AG04450 (cell line): ENCODE data around the gene COG3. TPM values are rescaled to one million over a fixed set of nuclear protein-coding genes. Genes with fewer than 3 reads are reported as not detected.

ENCODE experiments used
- CTCF ChIA-PET: fragments of 300-600, 350-600 bp; formaldehyde crosslinking; extraction: SDS; loops from one replicate; lab custom pipeline; 2022; ENCODE audit warnings: antibody characterized with exemption, inconsistent platforms; lab: Charles Lee
- POLR2A ChIA-PET: fragments of 350-600 bp; formaldehyde crosslinking; extraction: SDS; loops from one replicate; lab custom pipeline; 2021; ENCODE audit warnings: antibody characterized with exemption, inconsistent platforms; lab: Yijun Ruan, JAX
- DNase-seq: peaks from one replicate; pipeline ENCODE4 v3.0.0-alpha.2; 2011; ENCODE audit warnings: low read depth, low spot score
- H3K27ac ChIP-seq: one replicate; pipeline ENCODE4 v1.5.1; 2012; ENCODE audit warnings: low read depth, low read length, control low read depth
- H3K27me3 ChIP-seq: one replicate; pipeline ENCODE4 v1.6.0; 2012; ENCODE audit warnings: low read length; ENCODE audit not compliant: control insufficient read depth, insufficient read depth
- H3K4me3 ChIP-seq: 2 replicates; pipeline ENCODE4 v1.5.1; 2011; ENCODE audit warnings: mild to moderate bottlenecking, low read depth, low read length, control low read depth
- H3K9me3 ChIP-seq: 2 replicates; pipeline ENCODE4 v1.5.1; 2012; ENCODE audit warnings: low read length; ENCODE audit not compliant: control insufficient read depth, insufficient read depth
- CTCF ChIP-seq: IDR thresholded peaks from 2 replicates; pipeline ENCODE4 v1.5.1; 2011; ENCODE audit warnings: low read depth, low read length, control low read depth, inconsistent platforms
- polyA plus RNA-seq: library from polyadenylated mRNA; depleted of rRNA; stranded (reverse); fragments of >200 nt; gene quantifications from 2 replicates; pipeline ENCODE4 v1.2.3, GENCODE V29; 2011

Gene COG3
- polyA plus RNA-seq, 1 experiment = 36.3 TPM

- DNase-seq = no peak
- ChIA-PET POLR2A (no interaction called here), CTCF (no interaction called here)
- H3K27ac ChIP-seq = no peak overlapping the region
- no peaks in the 10 kb centered on the region for H3K27me3 ChIP-seq
- TF ChIP-seq CTCF = no peak
- H3K4me3 ChIP-seq = no peak overlapping the region
- no peaks in the 10 kb centered on the region for H3K9me3 ChIP-seq
These were observed 30.0 kb upstream of the COG3 start for GRCh38 chr13:45434556-45435371.

GRCh38 chr13:45436332-45436731, 28.4 kb upstream of the COG3 start:
- no peak overlapping the region for H3K4me3 ChIP-seq
- ChIA-PET CTCF (no interaction called here), POLR2A (no interaction called here)
- no peaks in the 10 kb centered on the region for H3K9me3 ChIP-seq
- no peaks in the 10 kb centered on the region for H3K27me3 ChIP-seq
- no peak for TF ChIP-seq CTCF
- H3K27ac ChIP-seq = no peak overlapping the region
- no peak for DNase-seq

GRCh38 chr13:45436953-45437352, 27.8 kb upstream of the COG3 start:
- H3K27me3 ChIP-seq = no peaks in the 10 kb centered on the region
- H3K4me3 ChIP-seq = no peak overlapping the region
- no peak for DNase-seq
- no peaks in the 10 kb centered on the region for H3K9me3 ChIP-seq
- ChIA-PET POLR2A (no interaction called here), CTCF (no interaction called here)
- TF ChIP-seq CTCF = no peak
- no peak overlapping the region for H3K27ac ChIP-seq

GRCh38 chr13:45437947-45438346, 26.8 kb upstream of the COG3 start:
- ChIA-PET CTCF (interaction anchor here (1.2 kb wide), 1 partner anchor 20 kb away, joined by 3 read pairs; the partner anchor contains the start of gene SLC25A30), POLR2A (no interaction called here)
- Histone ChIP-seq H3K27ac (no peak overlapping the region), H3K9me3 (no peaks in the 10 kb centered on the region), H3K4me3 (no peak overlapping the region), H3K27me3 (no peaks in the 10 kb centered on the region)
- TF ChIP-seq CTCF = no peak
- no peak for DNase-seq

- TF ChIP-seq CTCF = no peak
- ChIA-PET CTCF (interaction anchor here (1.6 kb wide), 1 partner anchor 68 kb away, joined by 3 read pairs; no protein-coding TSS in a partner anchor), POLR2A (interaction anchor here (1.1 kb wide), 1 partner anchor 98 kb away, joined by 3 read pairs; no protein-coding TSS in a partner anchor)
- no peak overlapping the region for H3K27ac ChIP-seq
- no peak for DNase-seq
- H3K27me3 ChIP-seq = no peaks in the 10 kb centered on the region
- H3K9me3 ChIP-seq = no peaks in the 10 kb centered on the region
- no peak overlapping the region for H3K4me3 ChIP-seq
These were observed 25.7 kb upstream of the COG3 start for GRCh38 chr13:45439008-45439407.
